Stimulated activated CD4-positive, alpha-beta T cell treated with anti-CD3 and anti-CD28 coated beads, TNF-alpha, amount 100 ng/mL, for 4 hours (primary cell): ENCODE data around the gene MKX.
A peak's percentile ranks its signal among the peaks of the same experiment; 100 is the strongest.

Experiments used
- DNase-seq, 3 experiments: peaks; one replicate each; pipeline ENCODE4 v3.0.0-alpha.2; 2020; ENCODE audit warnings: low read depth in 3 of 3

MKX gene

GRCh38 chr10:27745732-27746396 lies at the start of gene MKX:
TSS of gene MKX (minus strand) at chr10:27745819. CDS start at chr10:27743415, 2,404 bp downstream.
- DNase-seq = peak in 1 of 3 experiments; percentile 8

GRCh38 chr10:27794157-27794556 lies 48.5 kb upstream of the MKX start:
- DNase-seq = no peak

GRCh38 chr10:27792216-27792615 lies 46.6 kb upstream of the MKX start:
- no peak for DNase-seq

GRCh38 chr10:27784272-27784671 lies 38.7 kb upstream of the MKX start:
- DNase-seq = no peak

- no peak for DNase-seq
Measured at GRCh38 chr10:27783660-27784059, 38.0 kb upstream of the MKX start.

- DNase-seq = no peak
Measured at GRCh38 chr10:27779462-27780015, 33.9 kb upstream of the MKX start.

- DNase-seq = no peak
Measured at GRCh38 chr10:27774831-27775230, 29.2 kb upstream of the MKX start.

GRCh38 chr10:27771231-27771630 lies 25.6 kb upstream of the MKX start:
- no peak for DNase-seq

- no peak for DNase-seq
Measured at GRCh38 chr10:27770181-27770580, 24.6 kb upstream of the MKX start.

- DNase-seq = no peak
Measured at GRCh38 chr10:27760867-27761266, 15.2 kb upstream of the MKX start.

GRCh38 chr10:27759483-27760272 lies 14.1 kb upstream of the MKX start:
- no peak for DNase-seq

GRCh38 chr10:27752673-27753237 lies 7.1 kb upstream of the MKX start:
- DNase-seq = no peak

GRCh38 chr10:27748601-27749000 lies 3.0 kb upstream of the MKX start:
- DNase-seq = no peak

- DNase-seq = no peak
Measured at GRCh38 chr10:27747096-27747451, 1.5 kb upstream of the MKX start.

GRCh38 chr10:27746397-27747095 lies 927 bp upstream of the MKX start:
- DNase-seq = peak in 1 of 3 experiments; percentile 9

- DNase-seq = peak in 1 of 3 experiments; percentile 10
Measured at GRCh38 chr10:27744802-27745731, 552 bp downstream of the MKX start.

GRCh38 chr10:27743877-27744801 lies 1.5 kb downstream of the MKX start:
- DNase-seq = peak in 1 of 3 experiments; percentile 22

GRCh38 chr10:27743012-27743876 lies 2.4 kb downstream of the MKX start:
- peak in 1 of 3 experiments; percentile 36 for DNase-seq
